Brain pericyte (primary cell): ENCODE measurements around the gene ECEL1.

Experiments
- DNase-seq: peaks from one replicate; pipeline ENCODE4 v3.0.0-alpha.2; 2012; ENCODE audit warnings: low read depth, low spot score

ECEL1 gene

GRCh38 chr2:232498452-232498851 is 10.8 kb upstream of the ECEL1 start:
- DNase-seq = no peak

- no peak for DNase-seq
These were observed 9.7 kb upstream of the ECEL1 start for GRCh38 chr2:232497348-232497747.

- no peak for DNase-seq
These were observed 9.1 kb upstream of the ECEL1 start for GRCh38 chr2:232496501-232497270.

- DNase-seq = no peak
These were observed 7.7 kb upstream of the ECEL1 start for GRCh38 chr2:232495292-232495691.

- no peak for DNase-seq
These were observed 6.9 kb upstream of the ECEL1 start for GRCh38 chr2:232494542-232494941.

- no peak for DNase-seq
These were observed 6.3 kb upstream of the ECEL1 start for GRCh38 chr2:232493701-232494474.

- DNase-seq = no peak
These were observed 5.5 kb upstream of the ECEL1 start for GRCh38 chr2:232492963-232493700.

- DNase-seq = no peak
These were observed 4.7 kb upstream of the ECEL1 start for GRCh38 chr2:232492236-232492848.

- DNase-seq = no peak
These were observed 3.6 kb upstream of the ECEL1 start for GRCh38 chr2:232491139-232491780.

- no peak for DNase-seq
These were observed 2.8 kb upstream of the ECEL1 start for GRCh38 chr2:232490221-232491138.

GRCh38 chr2:232489516-232490220 is 2.0 kb upstream of the ECEL1 start:
- no peak for DNase-seq

- DNase-seq = no peak
These were observed 1.2 kb upstream of the ECEL1 start for GRCh38 chr2:232488721-232489300.

- DNase-seq = no peak
These were observed 570 bp upstream of the ECEL1 start for GRCh38 chr2:232488097-232488711.

GRCh38 chr2:232486558-232487384 is 863 bp downstream of the ECEL1 start:
- DNase-seq = no peak

- no peak for DNase-seq
These were observed 1.7 kb downstream of the ECEL1 start for GRCh38 chr2:232485757-232486557.

GRCh38 chr2:232485348-232485756 is 2.3 kb downstream of the ECEL1 start:
- no peak for DNase-seq
